Epidermal melanocyte (primary cell): Measurements from ENCODE around the gene NEMP1.
"Not testable (repeated sequence)": the region's sequence is repeated elsewhere in the genome, so short reads cannot be mapped to it uniquely, and the experiment has no call there.

ENCODE experiments used
- DNase-seq: peaks from one replicate; pipeline ENCODE4 v3.0.0; 2011; ENCODE audit warnings: low spot score; ENCODE audit not compliant: insufficient read length

NEMP1 gene

DNA sequence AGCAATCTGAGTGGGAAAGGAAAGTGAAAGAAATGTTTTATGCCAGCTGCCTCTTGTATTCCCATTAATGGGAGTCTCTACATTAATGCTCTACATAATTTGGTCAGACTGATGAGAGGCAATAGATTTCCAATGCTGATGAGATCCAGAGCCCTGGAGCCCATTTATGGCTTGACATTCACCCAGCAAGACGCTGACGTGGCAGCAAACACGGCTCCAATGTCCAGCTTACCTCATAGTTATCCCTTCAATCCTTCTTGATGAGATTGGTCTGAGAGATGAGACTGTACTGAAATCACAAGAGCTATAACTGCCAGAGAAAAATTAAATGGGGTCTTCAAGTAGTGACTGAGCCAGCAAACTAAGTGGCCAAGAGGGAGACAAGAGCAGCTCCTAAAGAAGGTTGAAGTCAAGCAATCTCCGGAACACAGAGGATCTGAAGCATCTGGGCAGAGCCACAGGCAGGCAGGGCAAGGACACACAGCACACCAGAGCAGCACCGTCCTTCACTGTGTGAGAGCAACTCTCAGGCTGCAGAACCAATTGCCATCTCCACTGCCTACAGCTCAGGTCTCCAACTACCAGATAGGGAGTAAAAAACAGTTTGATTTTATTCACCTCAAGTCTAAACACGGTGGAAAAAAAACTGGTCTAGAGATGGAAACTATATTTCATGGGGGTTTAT, 21.4 kb downstream of the NEMP1 start:
- DNase-seq: no peak

DNA sequence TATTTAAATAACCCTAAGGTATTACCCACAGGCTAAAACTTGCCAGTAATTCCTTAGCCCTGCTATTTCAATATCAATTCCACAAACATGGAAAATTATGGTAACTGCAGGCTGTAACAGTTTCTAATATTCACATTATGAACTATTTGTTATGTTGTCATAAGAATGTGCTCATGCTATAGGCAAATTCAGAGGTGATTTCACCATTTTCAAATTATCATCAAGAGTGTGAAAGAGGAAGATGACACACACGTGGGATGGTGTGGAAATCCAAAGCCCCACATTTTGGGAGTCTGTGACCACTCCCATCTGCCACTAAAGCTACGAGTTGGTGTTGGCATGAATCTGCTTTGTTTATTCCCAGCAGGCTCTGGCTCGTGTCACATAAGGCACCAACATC, 22.8 kb downstream of the NEMP1 start:
- no peak for DNase-seq

DNA sequence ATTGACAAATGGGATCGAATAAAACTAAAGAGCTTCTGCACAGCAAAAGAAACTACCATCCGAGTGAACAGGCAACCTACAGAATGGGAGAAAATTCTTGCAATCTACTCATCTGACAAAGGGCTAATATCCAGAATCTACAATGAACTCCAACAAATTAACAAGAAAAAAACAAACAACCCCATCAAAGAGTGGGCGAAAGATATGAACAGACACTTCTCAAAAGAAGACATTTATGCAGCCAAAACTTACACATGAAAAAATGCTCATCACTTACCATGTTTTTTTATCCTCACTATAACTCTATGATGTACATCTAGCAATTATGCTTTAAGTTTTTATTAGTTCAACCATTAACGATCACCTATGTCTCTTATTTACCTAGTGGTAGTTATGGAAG, 24.7 kb downstream of the NEMP1 start:
- not testable (repeated sequence) for DNase-seq

DNA sequence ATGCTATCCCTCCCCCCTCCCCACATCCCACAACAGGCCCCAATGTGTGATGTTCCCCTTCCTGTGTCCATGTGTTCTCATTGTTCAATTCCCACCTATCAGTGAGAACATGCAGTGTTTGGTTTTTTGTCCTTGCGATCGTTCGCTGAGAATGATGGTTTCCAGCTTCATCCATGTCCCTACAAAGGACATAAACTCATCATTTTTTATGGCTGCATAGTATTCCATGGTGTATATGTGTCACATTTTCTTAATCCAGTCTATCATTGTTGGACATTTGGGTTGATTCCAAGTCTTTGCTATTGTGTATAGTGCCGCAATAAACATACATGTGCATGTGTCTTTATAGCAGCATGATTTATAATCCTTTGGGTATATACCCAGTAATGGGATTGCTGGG, 25.4 kb downstream of the NEMP1 start:
- DNase-seq: not testable (repeated sequence)

DNA sequence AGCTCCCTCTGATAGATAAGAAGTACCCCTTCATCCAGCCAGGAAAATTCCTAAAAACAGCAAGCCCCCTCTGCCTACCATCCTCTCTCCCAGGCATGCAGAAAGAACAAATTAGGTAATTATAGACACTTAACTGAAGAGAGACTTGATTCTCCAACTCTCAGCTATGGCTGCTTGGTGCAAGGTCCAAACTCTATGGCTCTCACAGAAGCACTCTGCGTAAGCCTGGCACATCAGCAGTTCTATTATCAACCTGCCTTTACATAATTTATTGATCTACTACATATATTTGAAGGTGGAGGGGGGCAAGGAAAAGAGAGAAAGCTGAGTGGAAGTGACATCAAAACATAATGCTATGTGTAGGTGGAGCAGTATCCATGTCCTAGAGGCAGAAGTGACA, 27.6 kb downstream of the NEMP1 start:
- DNase-seq: no peak

DNA sequence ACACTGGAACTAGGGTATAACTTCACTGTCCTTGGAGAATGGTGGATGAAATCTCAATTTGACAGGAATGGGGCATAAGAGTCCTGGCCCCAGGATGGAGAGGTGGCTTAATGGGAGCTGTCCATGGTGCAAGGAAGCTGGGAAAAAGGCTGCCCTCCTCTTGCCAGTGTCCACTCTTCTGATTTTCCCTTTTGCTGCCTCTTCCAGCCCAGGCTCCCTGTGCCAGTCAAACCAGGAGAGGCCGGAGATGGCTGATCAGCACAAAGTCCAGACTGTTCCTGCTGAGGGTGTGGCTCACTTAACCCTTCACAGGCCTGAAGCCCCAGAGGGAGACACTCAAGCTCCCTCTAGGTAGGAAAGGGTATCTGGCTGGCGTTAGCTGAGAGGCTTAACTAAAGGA, 28.7 kb downstream of the NEMP1 start, which contains the start of gene MYO1A:
Gene MYO1A, minus strand, starts transcription at position 240 of the 400 bp plus-strand sequence. CDS start 1,806 bp downstream, outside the sequence.
- DNase-seq: no peak

DNA sequence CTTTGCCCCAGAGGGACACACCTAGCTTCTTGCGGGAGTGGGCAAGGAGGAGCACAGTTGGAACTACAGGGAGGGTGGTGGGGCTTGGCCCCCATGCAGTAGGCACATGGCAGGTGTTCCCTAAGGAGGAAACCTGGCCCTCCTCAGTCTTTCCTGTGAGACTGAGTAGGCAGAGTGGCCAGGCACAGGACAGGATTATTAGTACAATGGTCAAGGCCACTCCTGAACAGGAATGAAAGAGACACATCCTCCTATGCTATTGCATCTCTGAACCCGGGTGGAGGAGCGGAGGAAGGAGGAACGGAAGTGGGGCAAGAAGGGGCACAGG, 29.5 kb downstream of the NEMP1 start:
- DNase-seq: no peak

DNA sequence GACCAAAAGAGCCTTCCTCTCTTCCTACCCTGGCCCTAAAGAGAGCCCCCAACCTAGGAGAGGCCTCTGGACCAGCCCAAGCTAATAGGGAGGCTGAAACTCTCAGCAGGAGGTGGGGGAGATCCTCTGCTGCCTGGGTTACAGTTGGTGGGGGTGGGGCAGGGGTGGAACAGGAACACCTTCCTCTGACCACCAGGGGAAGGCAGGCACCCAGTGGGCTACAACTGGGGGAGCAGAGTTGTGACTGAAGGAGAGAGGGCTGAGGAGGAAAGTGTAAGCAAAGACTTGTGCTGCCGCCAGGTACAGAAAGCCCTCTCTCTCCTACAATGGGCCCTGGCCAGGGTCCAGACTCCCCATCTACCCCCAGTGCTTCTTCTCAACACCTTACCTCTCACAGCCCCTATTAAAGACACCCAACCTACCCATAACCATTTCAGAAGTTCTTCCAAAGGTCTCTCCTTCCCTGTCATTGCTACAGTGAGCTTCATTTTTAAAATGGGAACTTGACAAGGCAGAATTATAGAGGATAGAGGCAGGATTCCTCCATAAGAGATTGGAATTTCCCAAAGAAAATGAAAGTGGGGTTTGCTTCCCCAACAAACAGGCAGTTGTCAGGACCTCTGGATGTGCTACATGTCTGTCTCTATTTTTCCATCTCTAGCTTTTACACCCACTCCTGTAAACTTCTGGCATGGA, 30.0 kb downstream of the NEMP1 start:
- DNase-seq: no peak

DNA sequence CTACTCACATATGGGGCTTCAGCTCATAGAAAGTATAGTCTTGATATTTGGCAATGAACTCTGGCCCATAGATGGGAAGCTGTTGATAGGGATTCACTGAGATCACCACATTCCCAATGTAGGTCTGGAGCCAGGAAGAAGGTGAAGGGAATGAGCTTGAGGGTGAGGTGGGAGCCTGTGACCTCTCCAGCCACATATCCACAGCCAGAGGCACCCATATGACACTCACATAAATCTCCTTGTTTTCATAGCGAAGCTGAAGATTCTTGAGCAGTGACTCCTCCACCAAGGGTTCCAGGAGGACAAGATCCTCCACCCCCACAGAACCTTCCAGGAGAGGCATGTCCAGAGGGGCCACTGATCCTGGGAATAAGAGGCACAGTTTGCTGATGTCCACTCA, 30.6 kb downstream of the NEMP1 start:
- no peak for DNase-seq

DNA sequence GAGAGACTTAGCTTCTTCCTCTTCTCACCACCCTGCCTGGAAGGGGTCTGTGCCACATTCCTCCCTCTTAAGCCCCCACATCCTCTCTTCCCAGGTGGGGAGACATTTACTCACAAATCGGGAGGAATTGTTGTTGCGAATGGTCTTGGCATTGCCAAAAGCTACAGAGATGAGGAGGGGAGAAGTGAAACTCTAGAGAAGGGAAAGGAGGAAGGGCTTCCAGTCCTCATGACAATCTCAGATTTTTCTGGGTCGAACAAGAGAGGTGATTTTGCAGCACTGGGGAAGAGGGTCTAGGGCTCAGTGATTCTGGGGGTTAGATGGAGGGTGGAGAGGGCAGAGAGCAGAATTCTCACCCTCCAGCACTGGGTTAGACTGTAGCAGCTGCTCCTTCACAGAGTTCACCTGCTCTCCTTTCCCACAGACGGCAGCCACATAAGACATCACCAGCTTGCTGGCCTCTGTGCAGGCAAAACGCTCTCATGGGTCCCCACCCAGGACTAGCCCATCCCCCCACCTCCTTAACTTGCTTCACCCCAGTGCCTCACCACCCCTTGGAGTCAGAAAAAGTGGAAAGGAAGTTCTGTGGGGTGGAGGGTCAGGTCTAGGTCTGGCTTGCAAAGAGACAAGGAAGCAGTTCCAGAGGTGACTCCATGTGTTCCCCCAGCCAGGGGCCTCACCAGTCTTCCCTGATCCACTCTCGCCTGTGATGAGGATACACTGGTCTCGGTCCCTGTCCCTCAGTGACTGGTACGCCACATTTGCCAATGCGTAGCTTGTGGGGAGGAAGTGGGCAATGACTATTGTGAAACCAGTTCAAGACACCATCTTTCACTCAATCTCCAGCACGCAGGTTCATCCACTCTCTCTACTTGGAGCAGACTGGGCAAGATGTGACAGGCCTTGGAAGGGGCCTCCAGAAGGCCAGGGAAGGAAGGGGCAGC, 31.4 kb downstream of the NEMP1 start:
- no peak for DNase-seq

DNA sequence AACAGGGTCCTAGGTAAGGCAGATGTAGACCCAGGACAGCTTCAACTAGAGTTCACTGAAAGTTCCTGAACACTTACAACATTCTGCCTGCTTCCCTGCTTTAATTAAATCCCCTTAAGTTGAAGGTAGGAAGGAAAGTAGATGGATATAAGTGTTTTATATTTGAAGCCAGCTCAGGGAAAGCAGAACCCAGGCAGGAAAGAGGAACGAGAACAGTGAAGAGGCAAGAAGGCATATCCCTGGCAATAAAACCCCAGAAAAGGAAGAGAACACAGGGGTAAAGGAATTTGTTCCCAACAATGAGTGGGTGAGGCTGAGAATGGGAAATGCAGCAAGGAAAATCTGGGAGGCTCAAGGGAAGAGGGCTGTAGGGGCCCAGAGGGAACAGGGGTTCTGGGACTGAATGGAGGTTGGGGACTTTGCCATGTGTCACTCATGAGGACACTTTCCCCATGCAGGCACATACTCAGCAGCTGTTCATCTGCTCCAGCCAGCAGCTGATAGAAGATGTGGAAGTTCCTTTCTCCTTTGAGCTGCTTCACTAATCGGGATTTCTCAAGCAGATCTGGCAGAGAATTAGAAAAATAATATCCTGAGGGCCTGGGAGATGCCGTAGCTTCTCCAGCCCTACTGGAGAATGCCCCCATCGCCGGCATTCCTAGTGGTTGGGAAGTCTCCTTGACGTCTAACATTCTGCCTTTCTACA, 32.4 kb downstream of the NEMP1 start:
- DNase-seq: no peak

DNA sequence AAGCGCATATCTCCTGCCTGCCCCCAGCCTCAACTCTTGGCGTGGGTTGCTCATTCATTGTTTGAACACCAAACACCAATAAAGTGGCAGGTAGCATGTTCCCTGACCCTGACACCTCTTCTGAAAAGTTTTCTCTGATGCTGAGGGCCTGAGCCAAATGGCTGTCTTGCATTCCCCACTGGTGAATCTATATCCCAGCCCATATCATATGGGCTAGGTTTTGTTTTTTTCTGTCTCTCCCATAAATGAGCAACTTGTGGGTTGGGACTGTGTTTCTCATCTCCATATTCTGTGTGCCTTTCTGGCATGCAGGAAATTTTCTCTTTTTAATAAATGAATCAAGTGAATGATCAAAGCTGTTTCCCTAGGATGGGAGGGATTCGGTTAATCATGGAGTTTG, 33.7 kb downstream of the NEMP1 start:
- no peak for DNase-seq

DNA sequence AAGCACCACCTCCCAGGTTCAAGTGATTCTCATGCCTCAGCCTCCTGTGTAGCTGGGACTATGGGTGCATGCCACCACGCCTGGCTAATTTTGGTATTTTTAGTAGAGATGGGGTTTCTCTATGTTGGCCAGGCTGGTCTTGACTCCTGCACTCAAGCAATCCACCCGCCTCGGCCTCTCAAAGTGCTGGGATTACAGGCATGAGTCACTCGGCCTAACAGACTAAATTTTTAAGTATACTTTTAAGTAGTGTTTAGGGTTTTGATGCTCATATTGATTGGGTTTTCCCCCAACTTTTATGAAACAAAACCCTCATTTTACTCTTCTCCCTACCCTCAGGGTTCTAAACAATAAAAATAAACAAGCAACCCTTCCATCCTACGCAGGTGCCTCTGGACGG, 34.1 kb downstream of the NEMP1 start:
- DNase-seq: no peak

DNA sequence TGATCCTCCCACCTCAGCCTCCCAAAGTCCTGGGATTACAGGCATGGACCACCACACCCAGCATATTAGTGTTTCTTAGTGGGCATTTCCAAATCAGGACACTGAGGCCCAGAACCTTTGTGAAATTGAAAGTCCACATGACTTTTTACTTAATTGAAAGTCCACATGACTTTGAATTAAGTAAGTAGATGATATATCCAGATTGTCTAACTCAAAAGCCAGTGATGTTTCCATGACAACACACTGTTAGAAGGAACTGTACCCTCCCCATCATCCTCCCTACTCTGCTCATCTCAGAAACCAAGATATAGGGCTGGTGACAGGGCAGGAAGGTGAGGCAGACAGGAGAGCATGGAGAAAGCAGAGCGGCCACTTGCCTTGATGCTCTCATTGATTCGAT, 35.9 kb downstream of the NEMP1 start:
- DNase-seq: no peak

DNA sequence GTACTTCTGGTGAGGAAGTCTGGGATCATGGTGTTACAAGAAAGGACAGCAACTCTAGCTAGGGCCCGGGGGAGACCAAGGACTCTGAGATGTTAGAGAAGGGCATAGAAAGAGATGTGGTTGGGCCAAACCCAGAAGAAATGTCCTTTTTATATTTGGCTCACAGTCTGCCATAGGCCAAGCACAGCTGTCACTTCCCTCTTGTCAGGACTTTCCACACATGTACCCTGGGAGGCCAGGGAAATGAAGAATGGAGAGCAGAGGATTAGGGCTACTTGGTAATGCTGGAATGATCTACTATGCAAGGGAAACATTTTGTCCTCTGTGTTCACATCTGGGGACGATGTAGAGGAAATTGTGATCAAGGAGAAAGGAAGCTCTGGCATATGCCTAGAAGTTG, 37.8 kb downstream of the NEMP1 start:
- DNase-seq: no peak

DNA sequence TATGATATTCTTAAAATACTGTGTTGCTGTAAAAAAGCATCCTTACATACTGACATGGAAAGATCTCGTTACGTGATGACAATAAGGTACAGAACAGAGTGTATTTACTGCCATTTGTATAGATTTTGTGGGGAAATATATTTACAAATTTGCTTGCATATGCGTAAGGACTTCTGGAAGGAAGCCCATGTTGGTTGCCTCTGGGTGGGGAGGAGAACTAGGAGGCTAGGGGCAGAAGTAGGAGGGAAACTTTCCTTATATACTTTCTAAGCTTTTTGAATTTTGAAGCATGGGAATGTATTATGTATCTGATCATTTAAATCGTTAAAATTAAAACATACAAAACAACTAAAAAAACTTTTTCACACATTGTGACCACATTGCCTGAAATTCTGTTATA, 38.4 kb downstream of the NEMP1 start:
- DNase-seq: no peak

DNA sequence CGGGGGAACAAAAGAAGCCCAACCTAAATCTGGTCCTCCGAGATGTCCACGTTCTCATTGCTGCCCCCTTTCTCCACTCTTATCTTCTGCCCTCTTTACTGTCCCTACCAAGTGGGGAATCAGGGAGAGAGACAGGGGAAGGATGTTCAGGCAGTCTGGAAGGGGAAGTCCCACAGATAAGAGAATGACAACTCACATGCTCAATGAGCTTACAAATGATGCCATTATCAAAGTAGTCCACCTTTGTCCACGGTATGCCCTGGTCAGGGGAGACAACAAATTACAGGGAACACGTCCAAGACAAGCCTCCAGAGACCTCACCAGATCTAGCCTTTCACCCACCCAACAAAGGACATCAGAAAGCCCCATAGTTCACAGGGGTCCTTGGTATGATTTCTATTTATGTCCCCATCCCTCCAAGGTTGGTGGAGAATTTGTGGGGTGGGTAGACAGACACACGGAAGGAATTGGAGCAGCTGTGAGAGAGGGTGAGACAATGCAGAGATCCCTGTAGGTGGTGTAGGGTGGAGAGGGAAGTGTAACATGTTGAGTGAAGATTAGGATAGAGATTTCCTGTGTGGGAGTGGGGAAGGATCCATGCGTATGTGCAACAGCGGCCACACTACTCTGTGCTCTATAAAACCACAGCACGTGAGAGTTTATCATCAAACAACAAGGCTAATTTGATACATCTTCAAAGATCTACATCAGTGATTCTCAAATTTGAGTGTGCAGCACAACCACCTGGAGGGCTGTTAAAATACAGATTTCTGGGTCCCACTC, 39.4 kb downstream of the NEMP1 start:
- DNase-seq: no peak

DNA sequence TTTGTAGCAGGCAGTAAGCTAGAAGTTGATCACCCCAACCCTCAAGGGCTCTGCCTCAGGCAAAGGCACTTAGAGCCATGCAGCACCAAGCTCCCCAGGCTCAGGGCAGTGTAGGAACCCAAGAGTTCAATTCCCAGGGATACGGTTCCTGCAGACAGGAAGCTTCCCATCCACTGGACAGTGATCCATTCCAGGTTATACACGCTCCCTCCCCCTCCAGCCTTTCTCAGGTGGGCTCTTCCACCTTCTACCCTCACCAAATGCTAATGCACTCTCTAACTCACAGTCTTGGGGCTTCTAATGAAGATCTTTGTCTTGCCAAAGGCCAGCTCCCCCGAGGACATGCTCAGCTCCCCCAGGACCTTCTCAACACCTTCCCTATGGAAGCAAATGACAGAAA, 41.3 kb downstream of the NEMP1 start:
- DNase-seq: no peak

DNA sequence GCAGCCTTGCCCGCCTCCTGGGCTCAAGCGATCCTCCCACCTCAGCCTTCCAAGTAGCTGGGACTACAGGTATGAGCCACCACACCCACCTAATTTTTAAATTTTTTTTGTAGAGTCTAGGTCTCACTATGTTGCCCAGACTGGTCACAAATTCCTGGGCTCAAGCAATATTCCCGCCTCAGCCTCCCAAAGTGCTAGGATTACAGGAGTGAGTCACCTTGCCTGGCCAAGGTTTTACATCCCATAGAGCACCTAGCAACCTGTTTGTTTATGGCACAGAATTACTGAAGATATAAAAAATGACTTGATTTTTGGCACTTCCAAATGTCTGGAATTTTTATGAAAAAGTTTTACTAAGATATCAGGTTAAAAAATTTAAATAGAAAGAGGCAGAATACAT, 45.2 kb downstream of the NEMP1 start:
- no peak for DNase-seq

DNA sequence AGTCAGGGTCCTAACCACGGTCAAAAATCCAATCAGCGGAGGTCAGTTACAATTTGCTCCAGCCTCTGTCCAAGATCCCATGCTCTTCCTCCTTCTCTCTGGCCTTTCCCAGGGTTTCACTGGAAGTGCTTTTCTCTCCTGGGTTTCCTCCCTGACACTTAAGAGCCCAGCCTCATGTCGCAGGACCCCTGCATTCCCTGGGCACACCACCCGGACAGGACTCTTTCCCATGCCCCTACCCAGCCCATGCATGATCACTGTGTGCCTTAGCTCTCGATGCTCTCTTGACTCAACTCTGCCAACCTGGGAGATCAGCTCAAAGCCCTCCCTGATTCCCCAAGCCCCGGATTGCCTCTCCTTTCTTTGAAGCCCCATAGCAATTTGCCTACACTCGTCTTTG, 46.8 kb downstream of the NEMP1 start:
- no peak for DNase-seq
